ENCODE results near the gene LBH. TPM values are rescaled to one million over a fixed set of nuclear protein-coding genes. Genes with fewer than 3 reads are reported as not detected.

LBH gene
- polyA plus RNA-seq, 1 donor (not counting 4 experiments of a cell fraction or from before 2014, with no cell fraction given): 0.83 TPM

- TF ChIP-seq EZH2 (IDR thresholded peaks at IDR 0.05; ENCODE audit: low read length) (no peak), CTCF (optimal IDR thresholded peaks at IDR 0.05 in 1 of 3, IDR thresholded peaks at IDR 0.05 in 1 of 3, conservative IDR thresholded peaks at IDR 0.05 in 1 of 3; ENCODE audit: extremely low read depth in 1 of 3, insufficient read depth in 2 of 3, low read length in 3 of 3) (no peak)
- dilution Hi-C loops (cut with MboI; ENCODE audit: extremely low pct_ligation_motif_present, low sequenced_read_pairs): no loop called here
- Histone ChIP-seq H3K9me3 (ENCODE audit: control insufficient read depth, low read depth, low read length) (no peaks in the 10 kb centered on the region), H3K9me1 (ENCODE audit: control insufficient read depth, extremely low read depth, insufficient read depth, low read length) (no peaks in the 10 kb centered on the region), H3K27me3 (ENCODE audit: control insufficient read depth, extremely low read depth, insufficient read depth, low read length) (peaks cover 19% of the 10 kb centered on the region), H3K79me2 (ENCODE audit: control insufficient read depth, insufficient read depth, low read length) (no peaks in the 10 kb centered on the region), H2AFZ (ENCODE audit: control insufficient read depth, low read length) (no peak overlapping the region), H3K36me3 (ENCODE audit: control insufficient read depth in 2 of 2, extremely low read depth in 1 of 2, insufficient read depth in 2 of 2, low read length in 2 of 2) (no peaks in the 10 kb centered on the region), H4K20me1 (ENCODE audit: control insufficient read depth, extremely low read depth, insufficient read depth, low read length) (no peaks in the 10 kb centered on the region), H3K4me3 (ENCODE audit: control insufficient read depth in 2 of 3, extremely low read depth in 1 of 3, insufficient read depth in 2 of 3, low read depth in 1 of 3, low read length in 3 of 3) (no peak overlapping the region), H3K9ac (ENCODE audit: control insufficient read depth, extremely low read depth, insufficient read depth, low read length) (no peak overlapping the region), H3K4me2 (ENCODE audit: control insufficient read depth, extremely low read depth, insufficient read depth, low read depth, low read length) (no peak overlapping the region), H3K4me1 (ENCODE audit: control insufficient read depth, extremely low read depth, insufficient read depth, low read length) (no peaks in the 10 kb centered on the region), H3K27ac (ENCODE audit: control insufficient read depth, insufficient read depth, low read length) (no peak overlapping the region)
- no peak for DNase-seq (ENCODE audit: low read depth, low spot score)
- no peak for FAIRE-seq
These were observed 40.7 kb upstream of the LBH start for GRCh38 chr2:30190637-30191036.

DNA sequence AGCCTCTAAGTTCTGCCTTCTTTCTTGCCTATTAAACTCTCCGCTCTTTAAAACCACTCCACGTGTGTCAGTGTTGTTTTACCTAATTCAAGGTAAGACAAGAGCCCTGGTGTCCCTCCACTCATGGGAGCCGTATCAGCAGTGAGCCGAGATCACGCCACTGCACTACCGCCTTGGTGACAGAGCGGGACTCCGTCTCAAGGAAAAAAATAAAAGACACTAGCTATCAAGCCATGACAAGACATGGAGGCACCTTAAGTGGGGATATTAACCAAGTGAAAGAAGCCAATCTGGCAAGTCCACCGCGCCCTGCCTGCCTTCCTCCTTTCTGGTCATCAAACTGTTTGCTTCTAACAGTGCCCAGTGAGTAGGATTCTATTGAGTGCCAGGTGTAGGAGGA lies 40.2 kb upstream of the LBH start:
- no peak for FAIRE-seq
- TF ChIP-seq EZH2 (IDR thresholded peaks at IDR 0.05; ENCODE audit: low read length) (no peak), CTCF (optimal IDR thresholded peaks at IDR 0.05 in 1 of 3, IDR thresholded peaks at IDR 0.05 in 1 of 3, conservative IDR thresholded peaks at IDR 0.05 in 1 of 3; ENCODE audit: extremely low read depth in 1 of 3, insufficient read depth in 2 of 3, low read length in 3 of 3) (no peak)
- Histone ChIP-seq H3K9ac (ENCODE audit: control insufficient read depth, extremely low read depth, insufficient read depth, low read length) (no peak overlapping the region), H2AFZ (ENCODE audit: control insufficient read depth, low read length) (no peak overlapping the region), H3K4me3 (ENCODE audit: control insufficient read depth in 2 of 3, extremely low read depth in 1 of 3, insufficient read depth in 2 of 3, low read depth in 1 of 3, low read length in 3 of 3) (no peak overlapping the region), H3K9me1 (ENCODE audit: control insufficient read depth, extremely low read depth, insufficient read depth, low read length) (no peaks in the 10 kb centered on the region), H3K9me3 (ENCODE audit: control insufficient read depth, low read depth, low read length) (no peaks in the 10 kb centered on the region), H4K20me1 (ENCODE audit: control insufficient read depth, extremely low read depth, insufficient read depth, low read length) (no peaks in the 10 kb centered on the region), H3K4me1 (ENCODE audit: control insufficient read depth, extremely low read depth, insufficient read depth, low read length) (no peaks in the 10 kb centered on the region), H3K27me3 (ENCODE audit: control insufficient read depth, extremely low read depth, insufficient read depth, low read length) (peaks cover 14% of the 10 kb centered on the region), H3K27ac (ENCODE audit: control insufficient read depth, insufficient read depth, low read length) (no peak overlapping the region), H3K4me2 (ENCODE audit: control insufficient read depth, extremely low read depth, insufficient read depth, low read depth, low read length) (no peak overlapping the region), H3K79me2 (ENCODE audit: control insufficient read depth, insufficient read depth, low read length) (no peaks in the 10 kb centered on the region), H3K36me3 (ENCODE audit: control insufficient read depth in 2 of 2, extremely low read depth in 1 of 2, insufficient read depth in 2 of 2, low read length in 2 of 2) (no peaks in the 10 kb centered on the region)
- DNase-seq (ENCODE audit: low read depth, low spot score): no peak
- dilution Hi-C loops (cut with MboI; ENCODE audit: extremely low pct_ligation_motif_present, low sequenced_read_pairs): no loop called here
